Gastroesophageal sphincter (tissue), 3 donors: ENCODE measurements around the gene PIGS.

Source experiments
- EP300 ChIP-seq: sonication (generic); formaldehyde crosslinking; IDR thresholded peaks from one replicate; pipeline ENCODE4 v1.6.1; 2017; ENCODE audit warnings: antibody characterized with exemption, mild to moderate bottlenecking
- POLR2A ChIP-seq, 2 donors: fragments of 450-650 bp; IDR thresholded peaks; one replicate each; pipeline ENCODE4 v1.6.1; 2017; ENCODE audit warnings: antibody characterized with exemption in 2 of 2, mild to moderate bottlenecking in 2 of 2, moderate library complexity in 1 of 2
- POLR2AphosphoS5 ChIP-seq: sonication (generic); formaldehyde crosslinking; IDR thresholded peaks from one replicate; pipeline ENCODE4 v1.6.1; 2017; ENCODE audit warnings: antibody characterized with exemption
- TF ChIP-seq, protein P1 (sequence below), 4 experiments: fragments of 200-600 bp in 2 of 4; fragments of 450-650 bp in 2 of 4; sonication (generic) in 1 of 4; IDR thresholded peaks; one replicate each; pipeline ENCODE4 v1.5.1; 2017 to 2019; ENCODE audit warnings: antibody characterized with exemption in 4 of 4, mild to moderate bottlenecking in 2 of 4, moderate library complexity in 2 of 4

DNA sequence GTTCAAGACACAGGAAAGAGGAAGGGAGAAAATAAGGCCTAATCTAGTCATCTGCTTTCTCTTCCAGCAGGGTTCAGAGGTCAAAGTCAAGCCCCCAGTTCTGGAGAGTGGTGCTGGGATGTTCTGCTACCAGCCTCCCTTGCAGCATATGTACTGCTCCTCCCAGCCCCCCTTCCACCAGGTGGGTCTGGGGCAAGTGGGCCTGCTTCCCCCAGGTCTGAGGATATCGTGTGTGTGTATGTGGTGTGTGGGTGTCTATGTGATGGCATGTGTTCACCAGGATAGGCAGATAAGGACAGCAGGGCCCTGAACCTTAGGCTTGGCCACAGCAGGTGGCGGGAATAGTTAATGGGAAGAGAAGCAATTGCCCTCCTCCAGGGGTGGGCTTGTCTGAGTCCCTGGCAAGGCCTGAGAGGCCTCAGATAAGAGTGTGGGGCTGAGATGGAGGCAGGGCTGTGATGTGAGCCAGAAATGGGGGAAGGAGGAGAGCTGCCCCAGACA lies 44.1 kb downstream of the PIGS start:
- TF ChIP-seq, protein P1, sequence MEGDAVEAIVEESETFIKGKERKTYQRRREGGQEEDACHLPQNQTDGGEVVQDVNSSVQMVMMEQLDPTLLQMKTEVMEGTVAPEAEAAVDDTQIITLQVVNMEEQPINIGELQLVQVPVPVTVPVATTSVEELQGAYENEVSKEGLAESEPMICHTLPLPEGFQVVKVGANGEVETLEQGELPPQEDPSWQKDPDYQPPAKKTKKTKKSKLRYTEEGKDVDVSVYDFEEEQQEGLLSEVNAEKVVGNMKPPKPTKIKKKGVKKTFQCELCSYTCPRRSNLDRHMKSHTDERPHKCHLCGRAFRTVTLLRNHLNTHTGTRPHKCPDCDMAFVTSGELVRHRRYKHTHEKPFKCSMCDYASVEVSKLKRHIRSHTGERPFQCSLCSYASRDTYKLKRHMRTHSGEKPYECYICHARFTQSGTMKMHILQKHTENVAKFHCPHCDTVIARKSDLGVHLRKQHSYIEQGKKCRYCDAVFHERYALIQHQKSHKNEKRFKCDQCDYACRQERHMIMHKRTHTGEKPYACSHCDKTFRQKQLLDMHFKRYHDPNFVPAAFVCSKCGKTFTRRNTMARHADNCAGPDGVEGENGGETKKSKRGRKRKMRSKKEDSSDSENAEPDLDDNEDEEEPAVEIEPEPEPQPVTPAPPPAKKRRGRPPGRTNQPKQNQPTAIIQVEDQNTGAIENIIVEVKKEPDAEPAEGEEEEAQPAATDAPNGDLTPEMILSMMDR (IDR thresholded peaks at IDR 0.05) = no peak
- no peak for TF ChIP-seq POLR2AphosphoS5
- no peak for TF ChIP-seq POLR2A (IDR thresholded peaks at IDR 0.05)
- TF ChIP-seq EP300 = no peak
